OCI-LY1 (cell line): ENCODE results near the gene CEP112.

Source experiments
- H2AFZ ChIP-seq: fragments of 200-600 bp; sonication (generic), shearing (Covaris generic); 2 replicates; pipeline ENCODE4 v1.6.0; 2014; ENCODE audit warnings: antibody characterized with exemption, mild to moderate bottlenecking, low read length
- H3F3A ChIP-seq: fragments of 200-600 bp; sonication (generic), shearing (Covaris generic); 2 replicates; pipeline ENCODE4 v1.6.0; 2014; ENCODE audit warnings: mild to moderate bottlenecking, antibody characterized with exemption, low read length, moderate library complexity; ENCODE audit not compliant: insufficient read depth
- H3K27ac ChIP-seq: fragments of 200-600 bp; sonication (generic); 2 replicates; pipeline ENCODE4 v1.5.1; 2014; ENCODE audit warnings: low read length, mixed run types, mild to moderate bottlenecking, low read depth; ENCODE audit not compliant: poor library complexity, severe bottlenecking
- H3K27me3 ChIP-seq: fragments of 200-600 bp; sonication (generic); 2 replicates; pipeline ENCODE4 v1.6.0; 2014; ENCODE audit warnings: antibody characterized with exemption, mild to moderate bottlenecking, low read length, moderate library complexity; ENCODE audit not compliant: insufficient read depth
- H3K36me3 ChIP-seq: fragments of 200-600 bp; sonication (generic); 2 replicates; pipeline ENCODE4 v1.6.1; 2014; ENCODE audit warnings: mild to moderate bottlenecking, antibody characterized with exemption, low read length, moderate library complexity, mixed read lengths; ENCODE audit not compliant: insufficient read depth
- H3K4me1 ChIP-seq: fragments of 200-600 bp; sonication (generic); 2 replicates; pipeline ENCODE4 v1.5.1; 2014; ENCODE audit warnings: mild to moderate bottlenecking, low read length, moderate library complexity; ENCODE audit not compliant: insufficient read depth, severe bottlenecking
- H3K4me2 ChIP-seq: fragments of 200-600 bp; sonication (generic), shearing (Covaris generic); 2 replicates; pipeline ENCODE4 v1.6.1; 2014; ENCODE audit warnings: low read length
- H3K4me3 ChIP-seq: fragments of 200-600 bp; sonication (generic); 2 replicates; pipeline ENCODE4 v1.5.1; 2014; ENCODE audit warnings: low read length, low read depth, mild to moderate bottlenecking, mixed read lengths; ENCODE audit not compliant: poor library complexity, severe bottlenecking
- H3K79me2 ChIP-seq: fragments of 200-600 bp; shearing (Covaris generic); 2 replicates; pipeline ENCODE4 v1.6.1; 2016; ENCODE audit warnings: mixed run types, low read length, mixed read lengths; ENCODE audit not compliant: insufficient read depth
- H3K9ac ChIP-seq: fragments of 200-600 bp; sonication (generic), shearing (Covaris generic); 2 replicates; pipeline ENCODE4 v1.6.1; 2014; ENCODE audit warnings: mild to moderate bottlenecking, low read length, mixed read lengths
- H3K9me2 ChIP-seq: fragments of 200-600 bp; sonication (generic), shearing (Covaris generic); 2 replicates; pipeline ENCODE4 v1.6.1; 2014; ENCODE audit warnings: low read depth, mild to moderate bottlenecking, low read length, mixed read lengths
- H3K9me3 ChIP-seq: fragments of 200-600 bp; shearing (Covaris generic); 2 replicates; pipeline ENCODE4 v1.6.1; 2014; ENCODE audit warnings: low read length, mixed read lengths
- H4K20me1 ChIP-seq: fragments of 200-600 bp; sonication (generic), shearing (Covaris generic); 2 replicates; pipeline ENCODE4 v1.6.0; 2016; ENCODE audit warnings: mild to moderate bottlenecking, low read length; ENCODE audit not compliant: insufficient read depth
- CTCF ChIP-seq: fragments of 200-600 bp; sonication (generic), shearing (Covaris generic); IDR thresholded peaks from 2 replicates; pipeline ENCODE4 v1.5.1; 2017; ENCODE audit warnings: mild to moderate bottlenecking, antibody characterized with exemption, low read length, moderate library complexity, mixed read lengths
- EZH2 ChIP-seq: fragments of 200-600 bp; sonication (generic), shearing (Covaris generic); IDR thresholded peaks from 2 replicates; pipeline ENCODE4 v1.8.0; 2017; ENCODE audit warnings: borderline replicate concordance, mixed run types, mild to moderate bottlenecking, antibody characterized with exemption, low read length, moderate library complexity, mixed read lengths

CEP112 gene

GRCh38 chr17:66175892-66176291 lies 16.0 kb downstream of the CEP112 start:
- Histone ChIP-seq H3K9me3 (no peaks in the 10 kb centered on the region), H3K4me3 (no peak overlapping the region), H3F3A (no peaks in the 10 kb centered on the region), H3K4me2 (no peak overlapping the region), H4K20me1 (no peaks in the 10 kb centered on the region), H3K9ac (no peak overlapping the region), H3K4me1 (no peaks in the 10 kb centered on the region), H3K9me2 (no peaks in the 10 kb centered on the region), H3K27ac (no peak overlapping the region), H3K27me3 (0 out of 2 replicates have a peak, but pooled peaks cover 3% of the 10 kb centered on the region), H2AFZ (no peak overlapping the region), H3K36me3 (no peaks in the 10 kb centered on the region), H3K79me2 (no peaks in the 10 kb centered on the region)
- no peak for TF ChIP-seq EZH2

GRCh38 chr17:66172691-66173223 lies 19.2 kb downstream of the CEP112 start:
- H3F3A ChIP-seq, result no peaks in the 10 kb centered on the region
- H3K9me2 ChIP-seq, result no peaks in the 10 kb centered on the region
- TF ChIP-seq CTCF, result no peak
- no peak for TF ChIP-seq EZH2
- H3K79me2 ChIP-seq, result no peaks in the 10 kb centered on the region
- H3K4me2 ChIP-seq, result no peak overlapping the region
- H3K36me3 ChIP-seq, result no peaks in the 10 kb centered on the region
- no peak overlapping the region for H2AFZ ChIP-seq
- no peaks in the 10 kb centered on the region for H3K4me1 ChIP-seq
- no peak overlapping the region for H3K4me3 ChIP-seq
- no peaks in the 10 kb centered on the region for H3K9me3 ChIP-seq
- H4K20me1 ChIP-seq, result no peaks in the 10 kb centered on the region
- 0 out of 2 replicates have a peak, but pooled peaks cover 3% of the 10 kb centered on the region for H3K27me3 ChIP-seq
- no peak overlapping the region for H3K27ac ChIP-seq
- no peak overlapping the region for H3K9ac ChIP-seq

GRCh38 chr17:66172144-66172543 lies 19.8 kb downstream of the CEP112 start:
- H3K79me2 ChIP-seq, result no peaks in the 10 kb centered on the region
- no peak overlapping the region for H3K4me2 ChIP-seq
- no peak overlapping the region for H2AFZ ChIP-seq
- H3K36me3 ChIP-seq, result no peaks in the 10 kb centered on the region
- no peak overlapping the region for H3K9ac ChIP-seq
- TF ChIP-seq EZH2, result no peak
- no peak for TF ChIP-seq CTCF
- no peak overlapping the region for H3K27ac ChIP-seq
- no peaks in the 10 kb centered on the region for H3K9me3 ChIP-seq
- H3K27me3 ChIP-seq, result 0 out of 2 replicates have a peak, but pooled peaks cover 3% of the 10 kb centered on the region
- H3K4me1 ChIP-seq, result no peaks in the 10 kb centered on the region
- H3K9me2 ChIP-seq, result no peaks in the 10 kb centered on the region
- H3F3A ChIP-seq, result no peaks in the 10 kb centered on the region
- no peaks in the 10 kb centered on the region for H4K20me1 ChIP-seq
- H3K4me3 ChIP-seq, result no peak overlapping the region

GRCh38 chr17:66171692-66172091 lies 20.2 kb downstream of the CEP112 start:
- Histone ChIP-seq H3K36me3 (no peaks in the 10 kb centered on the region), H3K27ac (no peak overlapping the region), H3K9me2 (no peaks in the 10 kb centered on the region), H3K9ac (no peak overlapping the region), H3K4me1 (no peaks in the 10 kb centered on the region), H3K9me3 (no peaks in the 10 kb centered on the region), H3F3A (no peaks in the 10 kb centered on the region), H3K4me3 (no peak overlapping the region), H4K20me1 (no peaks in the 10 kb centered on the region), H3K4me2 (no peak overlapping the region), H3K27me3 (0 out of 2 replicates have a peak, but pooled peaks cover 3% of the 10 kb centered on the region), H3K79me2 (no peaks in the 10 kb centered on the region), H2AFZ (no peak overlapping the region)
- TF ChIP-seq EZH2 (no peak), CTCF (no peak)
